ENCODE data around the gene NOTCH3. TPM values are rescaled to one million over a fixed set of nuclear protein-coding genes. Genes with fewer than 3 reads are reported as not detected.

NOTCH3 gene
- total RNA-seq, 1 donor from 2014 or later = 67.9 TPM

DNA sequence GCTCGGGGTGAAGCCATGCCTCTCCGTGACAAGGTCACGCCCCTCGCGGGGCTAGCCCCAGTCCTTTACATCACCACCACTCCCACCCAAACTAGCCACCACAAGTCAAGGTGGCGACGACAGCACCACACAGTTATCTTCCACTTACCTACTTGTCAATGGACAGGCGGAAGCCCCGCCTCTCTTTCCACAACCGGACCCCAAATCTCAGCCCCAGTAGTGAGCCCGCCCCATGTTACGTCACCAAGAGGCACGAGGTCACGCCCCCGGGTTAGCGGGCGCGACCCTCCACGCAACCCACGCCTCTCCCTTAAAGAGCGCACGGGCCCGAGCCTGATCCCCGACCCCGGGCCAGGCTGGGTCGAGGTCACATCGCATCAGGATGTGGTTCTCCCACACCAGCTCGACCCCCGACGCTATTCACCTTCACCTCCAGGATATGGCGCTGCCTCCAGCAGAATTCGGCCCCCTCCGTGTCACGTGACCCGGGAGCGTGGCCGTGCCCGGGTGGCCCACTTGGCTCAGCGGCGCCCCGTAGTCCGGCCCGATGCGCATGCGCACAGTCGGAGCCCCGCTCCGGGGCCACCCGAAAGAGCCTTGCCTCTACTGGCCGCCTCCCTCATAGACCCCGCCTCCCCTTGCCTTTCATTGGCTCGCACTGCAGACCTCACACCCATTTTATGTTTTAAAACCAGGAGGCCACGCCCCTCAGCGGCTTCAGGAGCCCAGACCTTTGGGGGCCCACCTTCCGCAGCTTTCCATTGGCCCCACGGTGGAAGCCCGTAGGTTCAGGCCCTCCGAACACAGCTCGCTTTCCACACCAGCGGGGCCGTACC lies 75.3 kb downstream of the NOTCH3 start:
- TF ChIP-seq, protein P1, sequence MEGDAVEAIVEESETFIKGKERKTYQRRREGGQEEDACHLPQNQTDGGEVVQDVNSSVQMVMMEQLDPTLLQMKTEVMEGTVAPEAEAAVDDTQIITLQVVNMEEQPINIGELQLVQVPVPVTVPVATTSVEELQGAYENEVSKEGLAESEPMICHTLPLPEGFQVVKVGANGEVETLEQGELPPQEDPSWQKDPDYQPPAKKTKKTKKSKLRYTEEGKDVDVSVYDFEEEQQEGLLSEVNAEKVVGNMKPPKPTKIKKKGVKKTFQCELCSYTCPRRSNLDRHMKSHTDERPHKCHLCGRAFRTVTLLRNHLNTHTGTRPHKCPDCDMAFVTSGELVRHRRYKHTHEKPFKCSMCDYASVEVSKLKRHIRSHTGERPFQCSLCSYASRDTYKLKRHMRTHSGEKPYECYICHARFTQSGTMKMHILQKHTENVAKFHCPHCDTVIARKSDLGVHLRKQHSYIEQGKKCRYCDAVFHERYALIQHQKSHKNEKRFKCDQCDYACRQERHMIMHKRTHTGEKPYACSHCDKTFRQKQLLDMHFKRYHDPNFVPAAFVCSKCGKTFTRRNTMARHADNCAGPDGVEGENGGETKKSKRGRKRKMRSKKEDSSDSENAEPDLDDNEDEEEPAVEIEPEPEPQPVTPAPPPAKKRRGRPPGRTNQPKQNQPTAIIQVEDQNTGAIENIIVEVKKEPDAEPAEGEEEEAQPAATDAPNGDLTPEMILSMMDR (IDR thresholded peaks at IDR 0.05) = peak; percentile 20
- intact Hi-C loops (cut with DNase I) = no loop called here
- Histone ChIP-seq H3K27me3 (no peaks in the 10 kb centered on the region), H3K9me3 (no peaks in the 10 kb centered on the region), H3K36me3 (peaks cover 20% of the 10 kb centered on the region), H3K4me3 (peak overlapping the region; percentile 85), H3K27ac (peak overlapping the region; percentile 91), H3K4me1 (peaks cover 10% of the 10 kb centered on the region)
- DNase-seq = peak; percentile 99
- ATAC-seq = peak; percentile 96

DNA sequence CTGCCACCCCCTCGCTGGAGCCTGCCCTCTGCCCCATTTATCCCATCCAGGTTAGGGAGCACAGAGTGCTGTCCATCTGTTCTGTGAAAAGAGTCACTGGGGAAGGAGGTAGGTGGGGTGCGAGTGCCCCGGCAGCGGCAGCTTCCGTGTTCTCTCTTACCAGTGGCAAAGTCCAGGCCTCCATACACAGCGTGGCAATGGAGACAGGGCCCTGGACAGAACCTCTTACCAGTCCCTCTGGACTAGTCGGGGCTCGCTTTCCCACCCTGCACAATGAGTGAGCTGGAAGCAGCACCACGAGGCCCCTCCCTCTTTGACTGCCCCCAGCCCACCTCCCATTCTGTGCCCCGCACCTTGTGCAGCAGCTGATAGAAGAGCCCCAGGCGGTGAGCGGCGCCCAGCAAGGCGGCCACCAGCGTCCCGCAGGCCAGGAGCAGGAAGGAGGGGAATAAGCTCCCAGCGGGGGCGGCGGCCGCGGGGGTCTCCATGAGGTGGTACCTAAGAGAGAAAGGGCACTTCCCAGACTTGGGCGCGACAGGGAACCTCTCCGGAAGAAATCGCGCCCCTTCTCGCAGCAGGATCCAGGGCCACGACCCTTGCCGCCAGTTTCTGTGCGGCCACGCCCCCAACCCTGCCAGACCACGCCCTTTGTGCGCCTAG lies 76.1 kb downstream of the NOTCH3 start:
- Histone ChIP-seq H3K36me3 (peaks cover 27% of the 10 kb centered on the region), H3K4me1 (peaks cover 10% of the 10 kb centered on the region), H3K9me3 (no peaks in the 10 kb centered on the region), H3K27ac (peak overlapping the region; percentile 91), H3K4me3 (peak overlapping the region; percentile 85), H3K27me3 (no peaks in the 10 kb centered on the region)
- intact Hi-C loops (cut with DNase I) = no loop called here
- TF ChIP-seq, protein P1 (IDR thresholded peaks at IDR 0.05) = no peak
- ATAC-seq (peak; percentile 2), DNase-seq (no peak)

DNA sequence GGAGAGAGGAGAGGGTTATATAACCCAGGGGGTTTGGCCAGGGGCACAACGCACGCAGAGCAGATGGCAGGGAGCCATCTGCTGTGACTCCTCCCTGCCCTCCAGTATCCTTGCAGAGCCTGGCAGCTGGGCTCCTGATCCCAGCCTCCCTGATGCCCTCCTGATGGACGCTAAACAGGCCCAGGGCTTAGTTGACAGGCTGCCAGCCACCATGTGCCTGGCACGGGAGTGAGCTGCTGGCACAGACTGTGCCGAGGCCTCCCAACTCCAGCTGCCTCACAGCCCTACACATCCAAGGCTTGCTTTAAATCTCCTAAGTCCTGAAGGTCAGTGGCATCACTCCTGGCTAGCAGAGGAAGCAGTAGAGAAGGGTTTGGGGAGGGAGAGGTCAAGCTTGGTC lies 76.9 kb downstream of the NOTCH3 start:
- no peak for DNase-seq

DNA sequence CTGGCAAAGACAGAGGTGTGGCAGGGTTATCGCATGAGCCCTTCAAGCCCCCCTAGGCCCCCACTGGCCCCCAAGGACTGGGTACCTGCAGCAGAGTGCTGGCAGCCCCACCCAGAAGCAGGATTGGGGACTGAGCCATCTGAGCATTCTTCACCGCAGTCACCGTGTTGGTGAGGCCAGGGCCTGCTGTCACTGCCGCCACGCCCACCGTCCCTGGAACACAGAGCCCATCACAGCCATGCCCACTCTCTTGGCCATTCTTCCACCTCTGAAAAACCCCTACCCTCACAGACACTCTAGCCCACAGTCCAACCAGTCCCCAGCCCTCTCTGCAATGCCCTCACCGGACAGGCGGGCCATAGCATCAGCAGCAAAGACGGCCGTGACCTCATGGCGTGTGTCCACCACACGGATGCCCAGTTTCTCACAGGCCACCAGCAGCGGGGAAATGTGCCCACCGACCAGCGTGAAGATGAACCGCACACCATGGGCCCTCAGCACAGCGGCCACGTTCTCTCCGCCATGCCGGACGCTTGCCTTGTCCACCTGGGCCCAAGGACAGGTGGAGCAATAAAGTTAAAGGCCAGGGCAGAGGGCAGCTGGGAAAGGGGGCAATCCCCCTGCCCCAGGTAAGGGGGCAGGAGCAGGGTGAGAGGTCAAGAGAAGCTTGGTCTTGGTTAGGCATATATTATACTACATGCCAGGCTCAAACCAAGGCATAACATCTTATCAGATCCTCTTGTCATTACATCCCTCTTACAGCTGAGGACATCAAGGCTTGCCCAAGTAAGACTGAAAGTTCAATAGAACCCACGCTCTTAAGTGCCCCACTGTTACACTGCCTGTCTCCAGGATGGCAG lies 77.5 kb downstream of the NOTCH3 start:
- Histone ChIP-seq H3K27ac (no peak overlapping the region), H3K4me3 (no peak overlapping the region)

More for the DNA sequence above, 76.9 kb downstream of the NOTCH3 start:
- intact Hi-C loops (cut with DNase I) = no loop called here
- peaks cover 10% of the 10 kb centered on the region for H3K4me1 ChIP-seq
- H3K36me3 ChIP-seq = peaks cover 33% of the 10 kb centered on the region
- H3K9me3 ChIP-seq = no peaks in the 10 kb centered on the region
- H3K27ac ChIP-seq = peak overlapping the region; percentile 91
- no peak overlapping the region for H3K4me3 ChIP-seq
- TF ChIP-seq, protein P1 (IDR thresholded peaks at IDR 0.05) = no peak
- ATAC-seq = no peak
- no peaks in the 10 kb centered on the region for H3K27me3 ChIP-seq

More for the DNA sequence above, 77.5 kb downstream of the NOTCH3 start:
- TF ChIP-seq, protein P1 (IDR thresholded peaks at IDR 0.05) = no peak
- H3K36me3 ChIP-seq = peaks cover 40% of the 10 kb centered on the region
- intact Hi-C loops (cut with DNase I) = no loop called here
- H3K9me3 ChIP-seq = no peaks in the 10 kb centered on the region
- ATAC-seq = no peak
- H3K27me3 ChIP-seq = no peaks in the 10 kb centered on the region
- DNase-seq = no peak
- H3K4me1 ChIP-seq = peaks cover 10% of the 10 kb centered on the region

Measured in upper lobe of right lung (tissue), 1 donor.